Ovary (tissue), 9 donors: ENCODE results near the gene NUP133. TPM values are rescaled to one million over a fixed set of nuclear protein-coding genes. Genes with fewer than 3 reads are reported as not detected.
A peak's percentile ranks its signal among the peaks of the same experiment; 100 is the strongest.

ENCODE experiments used
- DNase-seq, 5 donors: peaks; one replicate each; pipeline ENCODE4 v3.0.0-alpha.2; 2019 to 2020
- H3K27ac ChIP-seq, 2 donors: fragments of 200-600 bp; one replicate each; pipeline versions ENCODE4 v1.5.1 to v1.8.0; 2019 to 2022
- H3K27me3 ChIP-seq: fragments of 200-600 bp; one replicate; pipeline ENCODE4 v1.8.0; 2022
- H3K36me3 ChIP-seq: fragments of 200-600 bp; sonication (generic); one replicate; pipeline ENCODE4 v1.5.1; 2019
- H3K4me1 ChIP-seq: one replicate; pipeline ENCODE4 v1.8.1; 2013; ENCODE audit warnings: mild to moderate bottlenecking, moderate library complexity; ENCODE audit not compliant: insufficient read depth
- H3K4me3 ChIP-seq: fragments of 200-600 bp; sonication (generic); one replicate; pipeline ENCODE4 v1.5.1; 2017
- H3K9me3 ChIP-seq, 2 donors: fragments of 200-600 bp in 1 of 2; sonication (generic) in 1 of 2; one replicate each; pipeline versions ENCODE4 v1.5.1 to v1.8.1; 2013 to 2019; ENCODE audit warnings: mild to moderate bottlenecking in 1 of 2, moderate library complexity in 1 of 2
- CTCF ChIP-seq, 3 donors: fragments of 450-650 bp in 2 of 3; fragments of 200-600 bp in 1 of 3; IDR thresholded peaks; one replicate each; pipeline versions ENCODE4 v1.5.1 to v1.8.0; 2016 to 2022; ENCODE audit warnings: antibody characterized with exemption in 3 of 3, mild to moderate bottlenecking in 1 of 3
- EP300 ChIP-seq: sonication (generic); formaldehyde crosslinking; IDR thresholded peaks from one replicate; pipeline ENCODE4 v1.6.1; 2017; ENCODE audit warnings: antibody characterized with exemption
- POLR2A ChIP-seq: fragments of 450-650 bp; IDR thresholded peaks from one replicate; pipeline ENCODE4 v1.6.1; 2017; ENCODE audit warnings: antibody characterized with exemption, mild to moderate bottlenecking, moderate library complexity
- WGBS, 3 donors: extraction: QIAGEN DNeasy Blood & Tissue Kit in 1 of 3; methylation state at CpG; one replicate each; pipeline versions ENCODE4 v1.1.5 to v1.1.7; 2013 to 2017; 5-methylcytosine and 5-hydroxymethylcytosine counted together
- intact Hi-C, 4 donors: fragments of 100-400 bp; cut with DNase I; formaldehyde crosslinking; loops; one replicate each; pipeline versions ENCODE4 v1.11.0 to v1.15.1; 2022 to 2023
- polyA plus RNA-seq, 2 donors: library from polyadenylated mRNA; stranded (reverse); fragments of 200-250 nt in 1 of 2; fragments of 350-450 nt in 1 of 2; fragmentation: Illumina TruSeq in 1 of 2; extraction: RNeasy Lipid Tissue Mini Kit (QIAGEN cat#74804) in 1 of 2; gene quantifications; one replicate each; pipeline ENCODE4 v1.2.3, GENCODE V29; 2013 to 2014
- total RNA-seq, 7 donors: library from RNA; depleted of rRNA in 2 of 7; stranded (reverse); fragments of >200 nt in 2 of 7; fragmentation: NEBNext Ultra II Directional in 3 of 7; extraction: Animal tissue kit (Norgen Biotek cat#: 25700) in 3 of 7; gene quantifications; one replicate each; pipeline versions ENCODE4 v1.1.0 to v1.2.4, GENCODE V29; 2016 to 2023
- donor health status: DM: no; HTN: no; CAD: no; lungs with moderate emphysema.
- donor health status: DM: no; HTN: no; CAD: no.
- donor health status: Bipolar disorder and iron deficiency.
- donor health status: DM: yes; HTN: yes; CAD: no.
- donor health status: DM: no; HTN: no; CAD: no.
- donor health status: DM: yes; HTN: yes; CAD: no.

The NUP133 gene
- total and polyA plus RNA-seq, 9 donors: 15.3 to 49.2 (median 40.6) TPM

GRCh38 chr1:229412056-229412455, 96.1 kb downstream of the NUP133 start:
- WGBS, 3 donors: 79 to 86% (median 81%) methylated on average over 7 of the region's 7 CpGs
- Histone ChIP-seq H3K27me3 (no peaks in the 10 kb centered on the region), H3K27ac (no peak overlapping the region), H3K36me3 (no peaks in the 10 kb centered on the region), H3K4me3 (no peak overlapping the region), H3K9me3 (no peaks in the 10 kb centered on the region), H3K4me1 (peaks cover 13% of the 10 kb centered on the region)
- TF ChIP-seq POLR2A (no peak), EP300 (no peak), CTCF (IDR thresholded peaks at IDR 0.05) (no peak)
- intact Hi-C loops: no loop called here
- no peak for DNase-seq

GRCh38 chr1:229411434-229412055, 96.6 kb downstream of the NUP133 start:
- Histone ChIP-seq H3K27me3 (no peaks in the 10 kb centered on the region), H3K4me1 (peaks cover 15% of the 10 kb centered on the region), H3K27ac (no peak overlapping the region), H3K36me3 (no peaks in the 10 kb centered on the region), H3K4me3 (no peak overlapping the region), H3K9me3 (no peaks in the 10 kb centered on the region)
- DNase-seq: no peak
- TF ChIP-seq CTCF (IDR thresholded peaks at IDR 0.05): no peak
- TF ChIP-seq EP300: no peak
- no peak for TF ChIP-seq POLR2A
- intact Hi-C loops: no loop called here
- 27 to 32% (median 27%) methylated on average over 11 of the region's 11 CpGs for WGBS, 3 donors

- no peak for TF ChIP-seq CTCF (IDR thresholded peaks at IDR 0.05)
- no peak for TF ChIP-seq EP300
- no peak for TF ChIP-seq POLR2A
- WGBS, 3 donors: 3 to 4% (median 3%) methylated on average over 14 of the region's 14 CpGs
- Histone ChIP-seq H3K27me3 (no peaks in the 10 kb centered on the region), H3K36me3 (no peaks in the 10 kb centered on the region), H3K27ac (no peak overlapping the region), H3K4me1 (peaks cover 15% of the 10 kb centered on the region), H3K4me3 (no peak overlapping the region), H3K9me3 (no peaks in the 10 kb centered on the region)
- intact Hi-C loops: no loop called here
- peak; percentile 49 to 70 (median 58) for DNase-seq
These were observed 97.3 kb downstream of the NUP133 start for GRCh38 chr1:229410692-229411433.

- no peak overlapping the region for H3K27ac ChIP-seq
- no peak for TF ChIP-seq POLR2A
- 30 to 34% (median 32%) methylated on average over 9 of the region's 9 CpGs for WGBS, 3 donors
- no peak for DNase-seq
- H3K9me3 ChIP-seq: no peaks in the 10 kb centered on the region
- H3K27me3 ChIP-seq: no peaks in the 10 kb centered on the region
- no peak overlapping the region for H3K4me3 ChIP-seq
- no peaks in the 10 kb centered on the region for H3K36me3 ChIP-seq
- intact Hi-C loops: no loop called here
- peaks cover 15% of the 10 kb centered on the region for H3K4me1 ChIP-seq
These were observed 97.8 kb downstream of the NUP133 start for GRCh38 chr1:229410370-229410691.

GRCh38 chr1:229409616-229410369, 98.3 kb downstream of the NUP133 start:
- no peak for TF ChIP-seq EP300
- no peak for TF ChIP-seq POLR2A
- no peak for TF ChIP-seq CTCF (IDR thresholded peaks at IDR 0.05)
- H3K36me3 ChIP-seq: no peaks in the 10 kb centered on the region
- no peak for DNase-seq
- H3K27me3 ChIP-seq: no peaks in the 10 kb centered on the region
- no peaks in the 10 kb centered on the region for H3K9me3 ChIP-seq
- no peak overlapping the region for H3K4me3 ChIP-seq
- intact Hi-C loops: no loop called here
- 22 to 30% (median 29%) methylated on average over 18 of the region's 18 CpGs for WGBS, 3 donors
- H3K4me1 ChIP-seq: peaks cover 15% of the 10 kb centered on the region
- no peak overlapping the region for H3K27ac ChIP-seq
